ENCODE measurements around the gene USH1C. TPM values are rescaled to one million over a fixed set of nuclear protein-coding genes. Genes with fewer than 3 reads are reported as not detected.

Gene USH1C
- total RNA-seq, 2 experiments from 2014 or later, result not detected

Other genes with a start within 250 kb of the USH1C start
- gene NCR3LG1, start 192.6 kb downstream of the USH1C start, total RNA-seq, result 1 to 10 TPM; 2.7 to 2.9 TPM
- 1 to 10 TPM; 1.8 to 2.7 TPM for gene KCNJ11, start 155.8 kb downstream of the USH1C start, total RNA-seq
- not detected for gene ABCC8, start 67.6 kb downstream of the USH1C start, total RNA-seq
- not detected for gene OTOG, start 2.8 kb upstream of the USH1C start, total RNA-seq
- not detected for gene MYOD1, start 175.2 kb upstream of the USH1C start, total RNA-seq
- gene KCNC1, start 190.4 kb upstream of the USH1C start, total RNA-seq, result not detected

Data from activated naive CD8-positive, alpha-beta T cell treated with anti-CD3 and anti-CD28 coated beads, Interleukin-2, amount 10 ng/mL, durations not matched to agents 7 days and 5 days (primary cell).